GM18505 (cell line): ENCODE results near the gene PDE7B.

Source experiments
- ATAC-seq: cut with Tn5 transposase; IDR thresholded peaks from one replicate; pipeline ENCODE4 v1.9.1; 2021; ENCODE audit not compliant: unreplicated experiment
- POLR2A ChIP-seq: IDR thresholded peaks from 4 replicates; pipeline ENCODE4 v1.6.1; 2011; ENCODE audit warnings: borderline replicate concordance; ENCODE audit not compliant: insufficient read depth, insufficient read length; ENCODE audit errors: extremely low read depth

PDE7B gene

DNA sequence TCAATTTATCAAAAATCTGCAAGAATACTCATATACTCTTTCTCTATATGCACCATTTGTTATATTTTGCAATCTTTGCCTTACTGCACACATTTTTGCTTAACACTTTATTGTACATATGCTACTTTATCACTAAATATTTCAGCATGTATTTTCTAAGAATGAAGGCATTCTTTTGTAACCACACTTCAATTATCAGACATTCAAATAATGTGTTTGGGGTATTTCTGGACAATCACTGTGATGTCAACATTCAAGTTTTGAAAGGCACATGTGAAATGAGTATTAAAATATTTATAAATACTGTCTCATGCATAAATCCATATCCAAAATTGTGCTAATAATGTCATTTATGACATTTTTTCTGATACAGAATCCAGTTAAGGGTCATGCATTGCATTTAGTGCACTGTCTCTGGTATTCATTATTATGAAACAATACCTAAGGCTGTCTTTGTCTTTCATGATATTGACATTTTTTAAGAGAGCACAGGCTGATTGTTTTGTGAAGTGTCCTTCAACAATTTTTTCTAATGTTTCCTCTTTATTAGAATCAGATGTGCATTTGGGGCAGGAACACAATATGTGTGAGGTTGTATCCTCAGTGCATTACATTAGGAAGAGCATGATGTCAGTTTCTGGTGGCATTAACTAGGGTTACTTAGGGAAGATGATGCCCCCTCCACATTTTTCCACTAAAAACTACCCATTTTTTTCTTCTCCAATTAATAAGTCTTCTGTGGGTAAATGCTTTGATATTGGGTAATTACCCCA is 292.9 kb downstream of the PDE7B start:
- no peak for TF ChIP-seq POLR2A

DNA sequence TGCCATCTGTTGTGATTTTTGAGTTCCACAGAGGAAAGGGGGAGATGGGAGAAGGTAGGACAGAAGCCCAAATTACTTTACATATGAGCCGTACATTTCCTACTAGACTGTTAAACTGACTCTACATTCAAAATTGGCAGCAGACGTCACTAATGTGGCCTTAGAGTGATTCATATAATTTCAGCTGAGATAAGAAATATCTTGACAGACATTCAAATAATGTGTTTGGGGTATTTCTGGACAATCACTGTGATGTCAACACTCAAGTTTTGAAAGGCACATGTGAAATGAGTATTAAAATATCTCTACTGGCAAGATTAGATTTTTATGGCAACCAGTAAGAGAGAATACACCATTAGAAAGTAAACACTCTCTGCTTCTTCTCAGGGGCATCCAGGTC is 294.6 kb downstream of the PDE7B start:
- ATAC-seq, result no peak
- no peak for TF ChIP-seq POLR2A

More for the DNA sequence above, 292.9 kb downstream of the PDE7B start:
- no peak for ATAC-seq

DNA sequence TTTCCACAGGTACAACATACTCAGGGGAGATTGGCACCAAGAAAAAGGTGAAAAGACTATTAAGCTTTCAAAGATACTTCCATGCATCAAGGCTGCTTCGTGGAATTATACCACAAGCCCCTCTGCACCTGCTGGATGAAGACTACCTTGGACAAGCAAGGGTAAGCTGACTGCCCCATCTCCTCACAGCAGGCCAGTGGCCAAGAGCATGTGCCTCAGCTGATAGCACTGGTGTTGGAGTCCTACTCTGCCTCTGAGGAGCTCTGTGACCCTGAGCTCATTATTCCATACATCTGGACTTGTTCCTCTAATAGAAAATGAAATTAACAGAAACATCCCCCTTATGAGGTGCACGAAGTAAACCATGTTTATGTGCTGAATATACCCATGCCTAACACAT is 295.8 kb downstream of the PDE7B start:
- ATAC-seq, result no peak
- TF ChIP-seq POLR2A, result no peak

DNA sequence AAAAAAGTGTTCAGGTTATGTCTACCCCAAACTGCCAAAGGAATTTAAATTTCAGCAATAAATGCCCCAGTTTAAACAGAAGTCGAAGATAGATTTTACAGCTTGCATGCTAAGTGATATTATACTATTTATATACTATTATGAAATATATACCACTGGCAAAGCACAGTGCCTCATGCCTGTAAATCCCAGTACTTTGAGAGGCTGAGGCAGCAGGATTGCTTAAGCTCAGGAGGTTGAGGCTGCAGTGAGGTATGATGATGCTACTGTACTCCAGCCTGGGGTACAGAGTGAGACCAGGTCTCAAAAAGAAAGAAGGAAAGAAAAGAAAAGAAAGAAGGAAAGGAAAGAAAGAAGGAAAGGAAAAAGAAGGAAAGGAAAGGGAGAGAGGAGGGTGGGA is 296.6 kb downstream of the PDE7B start:
- no peak for ATAC-seq
- TF ChIP-seq POLR2A, result no peak

DNA sequence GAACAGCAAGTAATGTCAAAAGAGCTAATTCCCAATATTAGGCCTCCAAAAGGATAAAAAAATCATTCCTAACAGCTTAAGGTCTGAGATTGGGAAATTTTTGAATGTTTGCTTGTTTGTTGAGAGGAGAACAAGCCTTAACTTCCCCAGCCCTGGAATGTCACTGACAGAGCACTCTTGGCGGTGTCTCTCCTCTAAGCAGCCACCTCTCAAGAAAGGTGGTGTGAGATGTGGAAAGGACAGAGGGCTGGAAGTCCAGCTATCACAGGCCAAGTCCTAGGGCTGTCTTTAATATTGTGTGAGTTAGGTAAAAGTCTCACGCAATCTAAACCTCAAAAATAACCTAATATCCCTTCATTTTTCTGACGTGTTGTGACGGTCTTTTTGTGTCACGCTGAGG is 297.0 kb downstream of the PDE7B start:
- no peak for ATAC-seq
- TF ChIP-seq POLR2A, result no peak

DNA sequence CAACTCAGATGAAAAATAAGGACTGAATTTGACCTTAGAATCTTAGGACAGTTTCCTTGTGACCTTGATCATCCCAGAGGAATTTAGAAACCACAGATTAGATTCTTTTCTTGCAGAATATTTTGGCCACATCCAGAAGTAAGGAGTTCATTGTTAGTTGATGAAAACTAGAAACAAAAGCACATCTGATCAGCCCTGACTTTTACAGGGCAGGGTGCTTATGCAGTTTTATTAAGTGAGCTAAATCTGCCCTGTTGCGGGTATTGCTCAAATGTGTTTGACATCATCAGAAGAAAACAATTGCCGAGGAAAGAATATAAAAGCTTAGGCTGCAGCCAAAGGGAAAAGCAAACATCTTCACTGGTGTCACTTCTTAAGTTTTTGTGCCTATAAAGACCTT is 297.8 kb downstream of the PDE7B start:
- no peak for ATAC-seq
- TF ChIP-seq POLR2A, result no peak

DNA sequence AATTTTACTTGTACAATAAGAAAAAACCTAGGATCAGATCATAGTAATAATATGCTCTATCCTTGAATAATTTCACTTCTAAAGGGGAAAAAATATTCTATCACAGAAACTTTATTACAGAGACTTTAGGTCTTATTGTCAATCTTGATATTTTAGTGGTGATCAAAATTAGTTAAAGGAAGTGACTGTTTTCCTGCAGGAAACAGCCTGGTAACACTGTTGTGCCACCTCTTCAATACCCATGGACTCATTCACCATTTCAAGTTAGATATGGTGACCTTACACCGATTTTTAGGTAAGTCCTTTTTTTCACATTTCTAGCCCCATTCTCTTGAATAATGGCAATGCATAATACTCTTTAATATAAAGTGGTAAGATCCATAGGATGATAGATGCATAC is 299.5 kb downstream of the PDE7B start:
- ATAC-seq, result no peak

DNA sequence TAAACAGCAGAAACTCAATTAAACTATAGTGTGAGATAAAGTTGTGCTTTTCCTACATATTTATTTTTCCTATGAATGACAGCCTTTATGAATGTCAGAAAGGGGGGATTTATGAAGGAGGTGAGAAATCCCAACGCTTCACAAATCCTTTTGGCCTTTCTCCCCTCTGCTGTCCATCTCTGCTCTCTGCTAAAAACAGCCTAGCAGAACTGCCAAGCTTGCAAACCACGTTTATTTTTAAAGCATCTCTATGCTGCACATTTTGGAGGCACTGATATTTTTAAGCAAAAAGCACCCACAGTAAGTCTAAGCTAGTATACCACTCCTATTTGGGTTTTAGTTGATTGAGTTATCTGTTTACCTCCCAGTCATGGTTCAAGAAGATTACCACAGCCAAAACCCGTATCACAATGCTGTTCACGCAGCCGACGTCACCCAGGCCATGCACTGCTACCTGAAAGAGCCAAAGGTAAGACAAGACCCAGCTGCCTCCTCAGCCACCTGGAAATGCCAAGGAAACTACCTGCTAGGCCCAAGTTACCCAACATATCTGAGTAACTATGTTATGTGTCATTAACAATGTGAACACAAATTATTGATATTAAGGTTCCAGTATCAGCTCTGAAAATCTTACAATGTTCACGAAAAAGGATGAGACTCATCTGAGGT is 302.3 kb downstream of the PDE7B start:
- no peak for TF ChIP-seq POLR2A
- ATAC-seq, result no peak

More for the DNA sequence above, 299.5 kb downstream of the PDE7B start:
- no peak for TF ChIP-seq POLR2A

DNA sequence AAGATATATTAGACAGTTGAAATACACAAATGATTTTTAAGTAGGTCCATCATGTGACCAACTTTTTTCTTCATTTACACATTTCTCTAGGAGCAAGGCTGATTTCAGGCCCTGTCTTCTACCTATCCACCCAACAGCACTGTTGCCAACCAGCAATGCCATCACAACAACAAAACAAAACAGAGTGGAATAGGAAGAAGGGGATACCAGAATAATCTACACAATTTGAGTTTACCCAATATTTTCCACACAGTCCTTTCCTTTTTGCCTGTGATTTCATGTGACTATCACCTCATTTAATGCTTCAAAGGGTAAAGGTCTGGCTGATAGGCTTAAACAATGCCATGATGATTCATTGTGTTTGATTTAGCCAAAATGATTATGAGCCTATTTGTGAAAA is 303.7 kb downstream of the PDE7B start:
- TF ChIP-seq POLR2A, result no peak
- ATAC-seq, result no peak

DNA sequence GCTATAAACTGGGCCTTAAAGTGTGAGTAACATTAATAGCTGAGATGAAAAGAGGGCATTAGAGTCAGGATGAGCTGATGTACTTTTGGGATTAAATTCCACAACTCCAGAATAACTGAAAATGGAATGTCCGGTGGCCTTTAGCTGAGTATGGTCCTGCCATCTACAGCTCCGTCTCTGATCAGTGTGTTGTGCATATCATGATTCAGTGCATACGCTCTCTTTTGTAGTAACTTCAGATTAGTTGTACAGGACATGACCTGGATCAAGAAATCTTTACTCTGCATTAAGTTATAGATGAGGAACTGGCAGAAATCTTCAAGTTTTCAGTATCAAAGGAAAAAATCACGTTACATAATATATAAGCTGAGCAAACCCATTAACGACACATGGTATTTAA is 306.2 kb downstream of the PDE7B start:
- no peak for ATAC-seq
- TF ChIP-seq POLR2A, result no peak

DNA sequence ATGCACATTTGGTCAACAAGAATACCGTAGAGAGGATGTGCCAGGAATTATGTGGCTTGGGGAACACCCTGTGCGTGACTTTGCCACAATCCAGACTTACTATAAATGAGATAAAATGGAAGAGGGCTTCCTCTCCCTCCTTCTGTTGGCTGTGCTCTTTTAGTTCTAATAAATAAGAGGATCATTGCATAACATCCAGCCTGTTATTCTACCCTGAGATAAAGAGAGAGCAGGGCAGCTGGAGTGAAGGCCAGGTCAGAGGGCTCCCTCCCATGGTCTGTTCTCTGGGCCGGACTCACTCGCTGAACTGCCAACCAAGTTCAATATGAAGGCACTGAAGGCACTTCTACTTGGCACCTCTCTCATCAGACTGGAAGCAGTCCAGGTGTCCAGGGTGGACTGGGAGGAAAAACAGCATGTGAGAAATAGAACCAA is 306.9 kb downstream of the PDE7B start:
- no peak for TF ChIP-seq POLR2A
- no peak for ATAC-seq

DNA sequence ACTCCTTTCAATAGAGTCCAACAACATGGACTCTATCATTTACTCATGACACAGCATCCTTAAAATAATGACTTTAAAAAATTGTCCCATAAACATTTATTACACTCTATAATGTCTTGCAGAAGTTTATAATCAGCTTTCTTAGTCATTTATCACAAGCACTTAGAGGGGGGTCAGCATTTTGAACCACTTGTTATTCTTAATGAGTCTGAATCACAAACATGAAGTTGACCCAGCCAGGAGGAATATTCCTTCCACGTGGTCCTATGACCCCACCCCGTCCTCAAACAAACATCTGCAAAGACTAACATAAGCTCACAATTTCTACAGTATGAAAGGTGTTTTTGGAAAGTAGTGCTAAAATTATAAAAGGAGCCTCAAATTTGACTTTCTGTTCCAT is 307.5 kb downstream of the PDE7B start:
- ATAC-seq, result no peak
- no peak for TF ChIP-seq POLR2A

DNA sequence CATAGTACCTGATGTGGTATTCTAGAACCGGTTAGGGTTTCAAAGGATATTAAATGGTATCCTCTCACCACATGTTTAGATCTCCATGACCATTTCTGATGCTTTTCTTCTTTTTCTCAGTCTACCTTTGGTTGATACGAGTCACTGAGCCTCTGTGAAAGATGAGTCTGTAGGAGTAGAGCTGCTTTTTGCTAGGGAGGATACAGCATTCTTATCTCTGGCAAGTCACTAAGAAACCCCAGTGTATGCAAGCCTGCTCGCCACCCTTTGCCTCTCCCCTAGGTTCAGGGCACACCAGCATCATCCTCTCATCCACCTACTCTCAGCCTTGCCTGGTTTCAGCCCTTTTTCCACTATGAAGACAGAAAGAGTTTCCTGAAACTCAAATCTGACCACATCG is 308.7 kb downstream of the PDE7B start:
- TF ChIP-seq POLR2A, result no peak
- no peak for ATAC-seq

DNA sequence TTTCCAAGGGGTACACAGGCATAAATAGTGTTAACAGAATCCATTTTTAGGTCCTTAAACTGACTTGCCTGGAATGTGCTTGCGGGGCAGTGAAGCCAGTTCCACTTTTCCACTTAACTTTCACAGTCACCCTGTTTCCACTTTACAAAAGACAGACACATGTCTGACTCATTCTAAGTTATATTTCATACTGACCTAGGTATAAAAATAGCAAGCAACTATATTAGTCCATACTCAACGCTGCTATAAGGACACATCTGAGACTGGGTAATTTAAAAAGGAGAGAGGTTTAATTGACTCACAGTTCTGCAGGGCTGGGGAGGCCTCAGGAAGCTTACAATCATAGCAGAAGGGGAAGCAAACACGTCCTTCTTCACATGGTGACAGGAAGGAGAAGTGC is 310.4 kb downstream of the PDE7B start:
- no peak for TF ChIP-seq POLR2A

More for the DNA sequence above, 310.4 kb downstream of the PDE7B start:
- ATAC-seq, result no peak
